HG03342 (cell line): ENCODE measurements around the gene REXO1.
"Not testable (repeated sequence)": the region's sequence is repeated elsewhere in the genome, so short reads cannot be mapped to it uniquely, and the experiment has no call there.

Experiments
- ATAC-seq: cut with Tn5 transposase; IDR thresholded peaks from one replicate; pipeline ENCODE4 v1.9.1; 2021; ENCODE audit warnings: mild to moderate bottlenecking, moderate library complexity; ENCODE audit not compliant: unreplicated experiment

The REXO1 gene

GRCh38 chr19:1814391-1814790 lies 33.9 kb downstream of the REXO1 start:
- no peak for ATAC-seq

GRCh38 chr19:1813192-1814182 lies 34.8 kb downstream of the REXO1 start:
- no peak for ATAC-seq

- ATAC-seq: peak; percentile 69
These were observed 35.7 kb downstream of the REXO1 start for GRCh38 chr19:1812426-1813191.

GRCh38 chr19:1811942-1812425 lies 36.3 kb downstream of the REXO1 start, which contains the start of gene ATP8B3:
TSS of gene ATP8B3 (minus strand) at chr19:1812276. CDS start at chr19:1811736, 540 bp downstream.
- peak; percentile 20 for ATAC-seq

- ATAC-seq: no peak
These were observed 36.8 kb downstream of the REXO1 start for GRCh38 chr19:1811472-1811894.

- no peak for ATAC-seq
These were observed 37.7 kb downstream of the REXO1 start for GRCh38 chr19:1810439-1811160.

GRCh38 chr19:1809678-1810077 lies 38.6 kb downstream of the REXO1 start:
- ATAC-seq: no peak

GRCh38 chr19:1808395-1808731 lies 39.9 kb downstream of the REXO1 start:
- no peak for ATAC-seq

- ATAC-seq: no peak
These were observed 40.4 kb downstream of the REXO1 start for GRCh38 chr19:1807695-1808394.

GRCh38 chr19:1807030-1807694 lies 41.1 kb downstream of the REXO1 start:
- no peak for ATAC-seq

- no peak for ATAC-seq
These were observed 41.9 kb downstream of the REXO1 start for GRCh38 chr19:1806184-1807029.

- ATAC-seq: no peak
These were observed 42.7 kb downstream of the REXO1 start for GRCh38 chr19:1805401-1806183.

GRCh38 chr19:1804858-1805257 lies 43.4 kb downstream of the REXO1 start:
- ATAC-seq: no peak

- no peak for ATAC-seq
These were observed 48.5 kb downstream of the REXO1 start for GRCh38 chr19:1799695-1800342.

GRCh38 chr19:1797313-1797712 lies 51.0 kb downstream of the REXO1 start:
- not testable (repeated sequence) for ATAC-seq

GRCh38 chr19:1796395-1797142 lies 51.7 kb downstream of the REXO1 start:
- no peak for ATAC-seq
